Measurements from ENCODE around the gene GPR179.

- TF ChIP-seq CTCF (conservative IDR thresholded peaks at IDR 0.05 in 1 of 2, IDR thresholded peaks at IDR 0.05 in 1 of 2; ENCODE audit: low read depth in 1 of 2, low read length in 2 of 2) (no peak), EZH2 (IDR thresholded peaks at IDR 0.05; ENCODE audit: low read length, missing control alignments) (no peak)
These were observed 15.8 kb downstream of the GPR179 start for GRCh38 chr17:38327936-38328335.

Measured in fibroblast of lung (primary cell).